Activated CD4-positive, alpha-beta T cell treated with anti-CD3 and anti-CD28 coated beads, Interleukin-2, amount 50 U/mL, for 16 hours (primary cell): Measurements from ENCODE around the gene CCDC178.
"Not testable (repeated sequence)": the region's sequence is repeated elsewhere in the genome, so short reads cannot be mapped to it uniquely, and the experiment has no call there.

Source experiments
- DNase-seq: peaks from one replicate; pipeline ENCODE4 v3.0.0-alpha.2; 2020

Gene CCDC178

GRCh38 chr18:33355756-33356155 lies 84.8 kb downstream of the CCDC178 start:
- no peak for DNase-seq

GRCh38 chr18:33355263-33355662 lies 85.3 kb downstream of the CCDC178 start:
- DNase-seq: no peak

GRCh38 chr18:33350256-33350655 lies 90.3 kb downstream of the CCDC178 start:
- no peak for DNase-seq

DNA sequence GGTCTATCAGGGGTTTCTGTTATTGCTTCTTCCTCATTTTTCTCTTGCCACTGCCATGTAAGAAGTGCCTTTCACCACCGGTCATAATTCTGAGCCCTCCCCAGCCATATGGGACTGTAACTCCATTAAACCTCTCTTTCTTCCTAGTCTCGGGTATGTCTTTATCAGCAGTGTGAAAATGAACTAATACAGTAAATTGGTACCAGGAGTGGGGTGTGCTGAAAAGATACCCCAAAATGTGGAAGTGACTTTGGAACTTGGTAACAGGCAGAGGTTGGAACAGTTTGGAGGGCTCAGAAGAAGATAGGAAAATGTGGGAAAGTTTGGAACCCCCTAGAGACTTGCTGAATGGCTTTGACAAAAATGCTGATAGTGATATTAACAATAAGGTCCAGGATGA lies 100.8 kb downstream of the CCDC178 start:
- not testable (repeated sequence) for DNase-seq

GRCh38 chr18:33334781-33335180 lies 105.7 kb downstream of the CCDC178 start:
- DNase-seq: no peak

DNA sequence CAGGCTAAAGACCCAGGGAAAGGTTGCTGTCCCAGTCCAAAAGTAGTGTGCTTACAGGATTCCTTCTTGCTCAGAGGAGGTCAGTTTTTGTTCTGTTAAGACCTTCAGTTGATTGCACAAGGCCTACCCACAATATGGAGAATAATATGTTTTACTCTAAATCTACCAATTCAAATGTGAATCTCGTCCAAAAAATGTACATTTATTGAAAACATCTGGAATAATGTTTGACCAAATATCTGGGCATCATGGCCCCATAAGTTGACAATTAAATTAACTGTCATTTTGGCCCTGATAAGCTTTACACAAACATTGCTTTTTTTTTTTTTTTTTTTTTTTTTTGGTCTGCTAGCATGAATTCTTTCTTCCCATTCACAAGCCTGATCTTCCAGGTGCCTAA lies 109.8 kb downstream of the CCDC178 start:
- no peak for DNase-seq

DNA sequence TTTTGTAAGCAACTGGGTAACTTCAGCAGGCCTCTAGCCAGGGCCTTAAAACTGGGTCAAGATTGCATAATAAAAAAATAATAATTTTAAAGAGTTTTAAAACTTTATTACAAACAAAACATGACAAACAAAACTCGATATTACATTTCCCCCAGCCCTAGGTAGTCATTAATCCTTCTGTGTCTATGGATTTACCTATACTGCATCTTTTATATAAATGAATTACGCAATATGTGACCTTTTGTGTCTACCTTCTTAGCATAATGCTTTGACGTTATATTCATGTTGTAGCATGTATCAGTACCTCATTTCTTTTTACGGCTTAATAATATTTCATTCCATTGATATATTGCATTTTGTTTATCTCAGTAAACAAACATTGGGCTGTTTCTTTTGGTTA lies 113.5 kb downstream of the CCDC178 start:
- DNase-seq: no peak

DNA sequence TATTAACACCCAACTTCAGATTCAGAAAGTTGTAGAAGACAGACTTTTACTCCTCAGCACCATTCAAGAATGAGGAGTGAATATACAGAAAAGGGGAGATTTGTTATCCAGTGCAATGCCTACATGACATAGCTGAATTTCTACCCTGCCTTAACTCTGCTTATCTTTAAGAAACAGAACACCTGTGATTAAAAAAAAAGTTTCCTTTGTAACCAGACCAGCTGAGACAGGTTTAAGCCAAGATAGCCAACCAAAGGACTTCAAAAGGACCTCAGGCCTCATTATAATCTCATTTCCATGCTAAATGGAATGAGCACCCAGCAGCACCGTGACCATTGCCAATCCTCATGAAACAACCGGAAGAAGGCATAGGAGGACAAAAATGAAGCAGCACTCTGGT lies 122.9 kb downstream of the CCDC178 start:
- no peak for DNase-seq

DNA sequence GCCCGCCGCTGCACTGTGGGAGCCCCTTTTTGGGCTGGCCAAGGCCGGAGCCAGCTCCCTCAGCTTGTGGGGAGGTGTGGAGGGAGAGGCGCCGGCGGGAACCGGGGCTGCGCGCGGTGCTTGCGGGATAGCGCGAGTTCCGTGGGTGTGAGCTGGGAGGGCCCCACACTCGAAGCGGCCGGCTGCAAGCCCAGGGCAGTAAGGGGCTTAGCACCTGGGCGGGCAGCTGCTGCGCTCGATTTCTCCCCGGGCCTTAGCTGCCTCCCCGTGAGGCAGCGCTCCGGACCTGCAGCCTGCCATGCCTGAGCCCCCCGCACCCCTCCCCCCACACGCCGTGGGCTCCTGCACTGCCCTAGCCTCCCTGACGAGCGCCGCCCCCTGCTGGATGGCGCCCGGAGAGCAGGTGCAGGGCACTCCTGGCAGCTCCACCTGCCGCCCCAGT lies 124.4 kb downstream of the CCDC178 start:
- DNase-seq: no peak

GRCh38 chr18:33307520-33307919 lies 133.0 kb downstream of the CCDC178 start:
- no peak for DNase-seq

DNA sequence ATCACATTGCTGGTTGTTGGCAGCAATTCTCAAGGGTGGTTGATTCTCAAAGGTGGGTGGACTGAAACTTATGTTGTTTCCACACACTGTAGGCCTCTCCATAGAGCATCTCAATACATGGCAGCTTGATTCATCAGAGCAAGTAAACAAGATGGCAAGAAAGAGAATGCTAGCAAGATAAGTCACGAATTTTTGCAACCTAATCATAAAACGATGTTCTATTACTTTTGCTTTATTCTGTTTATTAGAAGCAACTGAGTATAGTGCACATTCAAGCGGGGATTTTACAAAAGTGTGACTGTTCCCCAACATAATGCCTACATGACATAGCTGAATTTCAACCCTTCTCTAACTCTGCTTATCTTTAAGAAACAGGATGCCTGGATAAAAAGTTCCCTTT lies 136.2 kb downstream of the CCDC178 start:
- DNase-seq: no peak

GRCh38 chr18:33291539-33291938 lies 149.0 kb downstream of the CCDC178 start:
- no peak for DNase-seq

DNA sequence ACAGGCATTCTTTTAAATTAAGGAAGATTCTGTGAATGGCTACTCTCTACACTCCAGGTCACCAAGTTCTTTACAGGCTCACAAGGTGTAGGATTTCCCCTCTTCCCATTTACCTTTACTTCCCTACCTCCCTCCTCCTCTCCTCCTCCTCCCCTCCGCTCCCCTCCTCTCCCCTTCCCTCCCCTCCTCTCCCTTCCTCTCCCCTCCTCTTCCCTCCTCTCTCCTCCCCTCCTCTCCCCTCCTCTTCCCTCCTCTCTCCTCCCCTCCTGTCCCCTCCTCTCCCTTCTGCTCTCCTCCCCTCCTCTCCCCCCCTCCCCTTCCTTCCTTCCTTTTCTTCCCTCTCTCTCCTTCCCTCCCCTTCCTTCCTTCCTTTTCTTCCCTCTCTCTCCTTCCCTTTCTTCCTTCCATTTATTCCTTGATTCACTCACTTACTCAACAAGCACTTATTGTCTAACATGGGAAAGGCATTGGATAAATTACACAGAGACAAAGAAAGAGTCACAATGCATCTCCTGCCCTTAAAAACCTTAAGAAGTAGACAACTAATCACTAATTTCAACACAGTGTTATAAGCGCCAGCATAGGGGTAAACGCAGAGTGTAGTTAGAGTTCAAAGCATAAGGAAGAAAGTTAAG lies 152.3 kb downstream of the CCDC178 start:
- DNase-seq: no peak

DNA sequence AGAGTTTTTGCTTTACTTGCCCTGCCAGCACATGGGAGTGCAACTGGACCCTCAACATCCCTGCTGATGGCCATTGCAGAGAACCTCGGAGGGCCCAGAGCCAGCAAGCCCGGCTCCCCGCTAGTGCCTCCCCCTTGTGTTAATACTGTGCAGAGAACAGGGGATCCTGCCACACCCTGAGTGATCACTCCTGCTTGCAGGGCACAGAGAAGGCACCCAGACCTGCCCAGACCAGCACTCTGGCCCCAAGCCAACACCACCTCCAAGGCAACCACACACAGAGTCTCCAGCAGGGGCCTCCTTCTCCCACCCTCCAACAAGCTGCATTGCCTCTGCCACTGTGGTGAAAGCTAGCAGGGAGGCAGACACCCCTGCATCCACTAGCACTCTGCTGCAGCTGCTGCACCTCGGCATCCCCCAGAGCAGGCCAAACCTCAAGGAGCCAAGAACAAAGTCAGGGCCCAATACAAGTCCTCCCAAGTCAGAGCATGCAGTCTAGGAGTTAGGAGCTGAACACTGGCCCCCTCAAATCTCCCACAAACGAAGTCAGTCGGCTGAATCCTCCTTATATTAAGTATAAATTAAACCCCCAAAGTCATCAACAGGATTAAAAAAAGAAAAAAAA lies 157.7 kb downstream of the CCDC178 start:
- DNase-seq: no peak

DNA sequence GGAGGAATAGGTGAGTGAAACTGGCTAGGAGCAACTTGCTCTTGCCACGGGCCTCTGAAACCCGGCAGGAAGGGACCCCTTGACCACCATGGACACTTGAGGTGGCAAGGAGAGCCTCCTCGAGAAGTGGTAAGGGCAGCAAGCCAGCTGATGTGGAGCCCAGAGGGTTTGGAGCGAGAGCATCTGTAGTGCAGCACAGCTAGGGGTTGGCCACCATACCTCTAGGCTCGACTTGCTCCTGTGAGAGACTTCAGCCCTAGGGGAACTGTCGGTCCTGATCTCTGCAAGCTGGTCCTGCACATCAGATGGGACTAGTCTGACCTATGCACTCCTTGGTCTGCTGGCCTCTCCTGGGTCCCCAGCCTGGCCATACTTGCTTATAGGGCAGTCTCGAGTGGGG lies 158.4 kb downstream of the CCDC178 start:
- no peak for DNase-seq

GRCh38 chr18:33277431-33277830 lies 163.1 kb downstream of the CCDC178 start:
- DNase-seq: no peak

- DNase-seq: no peak
Observed at GRCh38 chr18:33275843-33276242, 164.7 kb downstream of the CCDC178 start.

DNA sequence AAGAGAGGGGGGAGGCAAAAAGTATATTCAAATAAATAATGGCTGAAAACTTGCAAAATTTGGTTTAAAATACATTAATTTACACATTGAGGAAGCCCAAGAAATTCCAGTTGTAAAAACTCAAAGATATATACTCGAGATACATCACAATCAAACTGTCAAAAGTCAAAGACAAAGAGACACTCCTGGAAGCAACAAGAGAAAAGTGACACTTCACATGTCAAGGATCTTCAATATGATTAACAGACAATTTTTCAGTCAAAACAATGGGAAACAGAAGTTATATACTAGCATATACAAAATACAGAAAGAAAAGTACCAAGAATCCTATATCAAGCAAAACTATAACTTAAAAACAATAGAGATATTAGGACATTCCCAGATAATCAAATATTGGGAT lies 170.2 kb downstream of the CCDC178 start:
- DNase-seq: no peak

DNA sequence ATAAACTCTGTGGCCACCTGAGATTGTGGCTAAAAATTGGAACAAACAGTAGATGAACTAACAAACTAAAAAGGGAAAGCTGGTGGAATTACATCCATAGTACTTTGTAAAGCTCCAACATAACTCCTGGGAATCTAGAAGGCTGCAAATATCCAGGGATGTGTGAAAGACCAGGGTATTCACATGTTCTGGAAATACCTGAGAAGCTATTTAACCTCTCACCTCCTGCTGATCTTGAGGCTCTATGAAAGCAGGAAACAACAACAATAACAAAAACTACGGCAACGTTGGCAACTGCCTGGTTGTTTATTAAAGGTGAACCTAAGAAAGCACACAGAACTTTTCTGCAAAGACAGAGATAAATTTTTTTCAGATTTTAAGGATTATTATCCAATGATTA lies 171.3 kb downstream of the CCDC178 start:
- DNase-seq: no peak

- DNase-seq: no peak
Observed at GRCh38 chr18:33264566-33264965, 176.0 kb downstream of the CCDC178 start.

DNA sequence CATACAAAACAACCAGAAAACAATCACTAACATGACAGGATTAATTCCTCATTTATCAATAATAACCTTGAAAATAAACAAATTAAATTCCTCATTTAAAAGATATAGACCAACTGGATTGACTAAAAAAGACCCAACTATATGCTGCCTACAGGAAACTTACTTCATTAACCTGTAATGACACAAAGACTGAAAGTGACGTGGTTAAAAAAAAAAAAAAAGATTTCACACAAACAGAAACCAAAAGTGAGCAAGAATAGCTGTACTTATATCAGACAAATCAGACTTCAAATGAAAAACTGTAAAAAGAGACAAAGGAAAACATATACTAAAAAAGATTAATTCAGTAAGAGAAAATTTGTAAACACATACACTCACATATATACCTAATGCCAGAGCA lies 201.2 kb downstream of the CCDC178 start:
- DNase-seq: no peak

- DNase-seq: no peak
Observed at GRCh38 chr18:33232318-33232626, 208.2 kb downstream of the CCDC178 start.

DNA sequence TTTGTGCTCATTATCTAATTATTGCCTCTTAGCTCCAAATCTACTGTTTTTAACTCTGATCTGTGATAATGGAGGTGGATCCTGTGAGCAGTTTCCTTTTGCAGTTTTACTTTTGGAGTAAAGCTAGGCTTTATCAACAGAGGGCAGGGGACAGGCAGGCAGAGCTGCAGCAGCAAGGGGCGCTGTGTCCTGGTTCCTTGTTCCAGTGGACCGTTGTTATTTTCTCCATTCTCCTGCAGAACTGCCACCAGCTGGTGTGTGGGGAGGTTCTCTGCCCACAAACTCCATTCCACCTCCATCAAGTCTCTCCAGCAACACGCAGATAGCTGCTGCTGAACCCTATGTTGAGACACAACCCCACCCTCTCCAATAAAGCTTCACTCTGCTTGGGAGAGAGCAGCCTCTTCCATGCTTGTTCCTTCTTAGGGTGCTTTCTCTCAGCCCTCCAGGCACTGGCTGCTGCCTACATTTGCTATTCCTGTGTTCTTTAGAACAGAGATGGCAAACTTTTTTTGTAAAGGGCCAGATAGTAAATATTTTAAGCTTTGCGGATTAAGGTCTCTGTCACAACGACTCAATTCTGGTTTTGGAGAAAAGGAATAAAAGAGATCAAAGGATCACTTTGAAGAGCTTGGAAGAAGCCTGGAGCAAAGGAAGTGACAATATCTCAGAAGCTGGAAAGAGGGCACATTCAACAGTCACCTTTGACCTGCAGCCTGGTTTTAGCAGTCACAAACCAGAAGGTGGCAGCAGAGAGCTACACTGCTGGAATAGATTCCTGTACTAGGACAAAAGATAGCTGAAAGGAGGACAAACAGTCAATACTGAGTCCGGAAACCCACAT lies 208.8 kb downstream of the CCDC178 start:
- DNase-seq: peak; percentile 66

GRCh38 chr18:33212363-33212762 lies 228.2 kb downstream of the CCDC178 start:
- DNase-seq: no peak
